ENCODE measurements around the gene UNC45B.

DNA sequence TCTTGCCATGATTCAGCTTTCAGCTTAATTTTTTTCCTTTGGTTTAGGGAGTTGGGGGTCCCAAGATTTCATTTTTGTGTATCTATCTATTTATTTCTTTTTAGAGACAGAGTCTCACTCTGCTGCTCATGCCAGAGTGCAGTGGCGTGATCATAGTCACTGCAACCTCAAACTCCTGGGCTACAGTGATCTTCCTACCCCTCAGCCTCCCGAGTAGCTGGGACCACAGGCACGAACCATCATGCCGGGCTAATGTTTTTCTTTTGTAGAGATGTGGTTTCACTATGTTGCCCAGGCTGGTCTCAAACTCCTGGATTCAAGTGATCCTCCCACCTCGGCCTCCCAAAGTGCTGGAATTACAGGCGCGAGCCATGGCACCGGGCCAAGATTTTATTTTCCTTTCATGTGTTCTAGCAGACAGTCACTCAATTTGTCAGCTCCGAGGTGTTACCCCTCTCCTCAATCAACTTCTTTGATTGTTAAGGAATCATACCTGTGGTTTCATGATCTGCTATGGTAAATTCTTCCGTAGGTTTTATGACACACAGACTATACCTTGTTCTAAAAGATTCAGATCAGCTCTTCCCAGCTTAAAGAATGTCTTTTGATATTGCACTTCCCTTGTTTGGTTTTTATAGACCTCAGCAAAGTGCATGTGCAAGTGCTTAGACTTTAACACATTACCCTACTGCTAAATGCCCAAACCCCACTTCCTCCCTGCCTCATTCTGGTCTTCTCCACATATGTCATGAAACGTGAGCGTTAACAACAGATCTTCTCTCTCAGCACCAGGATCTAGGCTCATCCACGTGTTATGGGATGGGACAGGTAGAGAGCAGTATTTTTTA lies 13.0 kb downstream of the UNC45B start:
- TF ChIP-seq, protein P1, sequence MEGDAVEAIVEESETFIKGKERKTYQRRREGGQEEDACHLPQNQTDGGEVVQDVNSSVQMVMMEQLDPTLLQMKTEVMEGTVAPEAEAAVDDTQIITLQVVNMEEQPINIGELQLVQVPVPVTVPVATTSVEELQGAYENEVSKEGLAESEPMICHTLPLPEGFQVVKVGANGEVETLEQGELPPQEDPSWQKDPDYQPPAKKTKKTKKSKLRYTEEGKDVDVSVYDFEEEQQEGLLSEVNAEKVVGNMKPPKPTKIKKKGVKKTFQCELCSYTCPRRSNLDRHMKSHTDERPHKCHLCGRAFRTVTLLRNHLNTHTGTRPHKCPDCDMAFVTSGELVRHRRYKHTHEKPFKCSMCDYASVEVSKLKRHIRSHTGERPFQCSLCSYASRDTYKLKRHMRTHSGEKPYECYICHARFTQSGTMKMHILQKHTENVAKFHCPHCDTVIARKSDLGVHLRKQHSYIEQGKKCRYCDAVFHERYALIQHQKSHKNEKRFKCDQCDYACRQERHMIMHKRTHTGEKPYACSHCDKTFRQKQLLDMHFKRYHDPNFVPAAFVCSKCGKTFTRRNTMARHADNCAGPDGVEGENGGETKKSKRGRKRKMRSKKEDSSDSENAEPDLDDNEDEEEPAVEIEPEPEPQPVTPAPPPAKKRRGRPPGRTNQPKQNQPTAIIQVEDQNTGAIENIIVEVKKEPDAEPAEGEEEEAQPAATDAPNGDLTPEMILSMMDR (IDR thresholded peaks at IDR 0.05; ENCODE audit: poor library complexity, severe bottlenecking) = no peak
- no peak for TF ChIP-seq RAD21 (conservative IDR thresholded peaks at IDR 0.05)
- no peak for TF ChIP-seq EZH2 (IDR thresholded peaks at IDR 0.05; ENCODE audit: borderline replicate concordance, insufficient read depth, low read length, poor library complexity, severe bottlenecking)
